Mesothelial cell of epicardium (in vitro differentiated cells): ENCODE measurements around the gene EP400. TPM values are rescaled to one million over a fixed set of nuclear protein-coding genes. Genes with fewer than 3 reads are reported as not detected.
"Not testable (repeated sequence)": the region's sequence is repeated elsewhere in the genome, so short reads cannot be mapped to it uniquely, and the experiment has no call there.

Experiments used
- DNase-seq, 2 experiments: peaks; one replicate each; pipeline ENCODE4 v3.0.0; 2021; ENCODE audit warnings: low spot score in 2 of 2; ENCODE audit not compliant: unreplicated experiment in 2 of 2
- H3K27ac Mint-ChIP-seq: 2 replicates; pipeline ENCODE4 v1.8.0; 2021; ENCODE audit warnings: mixed read lengths
- H3K27me3 Mint-ChIP-seq: 2 replicates; pipeline ENCODE4 v1.8.0; 2021; ENCODE audit warnings: low read depth, mixed read lengths
- H3K36me3 Mint-ChIP-seq: 2 replicates; pipeline ENCODE4 v1.8.0; 2021; ENCODE audit warnings: mixed read lengths
- H3K4me1 Mint-ChIP-seq: 2 replicates; pipeline ENCODE4 v1.8.0; 2021; ENCODE audit warnings: mixed read lengths
- H3K4me3 Mint-ChIP-seq: 2 replicates; pipeline ENCODE4 v1.8.0; 2021; ENCODE audit warnings: mild to moderate bottlenecking, moderate library complexity, mixed read lengths
- H3K9me3 Mint-ChIP-seq: 2 replicates; pipeline ENCODE4 v1.8.0; 2021; ENCODE audit warnings: mixed read lengths
- total RNA-seq: library from RNA; stranded (reverse); gene quantifications from 3 replicates; pipeline ENCODE4 v1.2.1, GENCODE V29; 2021
- TF ChIP-seq, protein P1 (sequence below): fragments of 200-600 bp; sonication (generic); IDR thresholded peaks from one replicate; pipeline ENCODE4 v1.5.0; 2021; ENCODE audit warnings: antibody characterized with exemption; ENCODE audit not compliant: unreplicated experiment

EP400 gene
- total RNA-seq, 1 donor from 2014 or later, result 77.9 TPM

DNA sequence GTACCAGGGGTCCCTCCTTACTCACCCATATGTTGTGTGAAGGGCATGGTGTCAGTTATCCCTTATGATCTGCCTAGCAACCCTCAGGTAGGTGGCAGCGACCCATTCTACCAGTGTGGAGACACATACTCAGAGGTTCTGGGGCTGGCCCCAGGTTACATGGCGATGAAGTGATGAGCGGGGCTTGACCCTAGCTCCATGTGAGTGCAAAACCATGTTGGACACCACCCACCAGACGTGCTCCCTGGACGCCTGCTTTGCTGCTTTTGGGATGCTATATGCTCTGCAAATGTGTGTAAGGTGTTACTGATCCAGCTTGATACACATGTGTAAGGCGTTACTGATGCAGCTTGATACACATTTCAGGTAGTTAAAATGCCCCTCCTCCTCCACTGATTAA lies 33.3 kb downstream of the EP400 start:
- Mint-ChIP-seq H3K27ac (no peak overlapping the region), H3K4me1 (no peaks in the 10 kb centered on the region), H3K9me3 (no peaks in the 10 kb centered on the region), H3K27me3 (no peaks in the 10 kb centered on the region), H3K4me3 (no peak overlapping the region), H3K36me3 (peaks cover 23% of the 10 kb centered on the region)
- DNase-seq, result no peak
- TF ChIP-seq, protein P1, sequence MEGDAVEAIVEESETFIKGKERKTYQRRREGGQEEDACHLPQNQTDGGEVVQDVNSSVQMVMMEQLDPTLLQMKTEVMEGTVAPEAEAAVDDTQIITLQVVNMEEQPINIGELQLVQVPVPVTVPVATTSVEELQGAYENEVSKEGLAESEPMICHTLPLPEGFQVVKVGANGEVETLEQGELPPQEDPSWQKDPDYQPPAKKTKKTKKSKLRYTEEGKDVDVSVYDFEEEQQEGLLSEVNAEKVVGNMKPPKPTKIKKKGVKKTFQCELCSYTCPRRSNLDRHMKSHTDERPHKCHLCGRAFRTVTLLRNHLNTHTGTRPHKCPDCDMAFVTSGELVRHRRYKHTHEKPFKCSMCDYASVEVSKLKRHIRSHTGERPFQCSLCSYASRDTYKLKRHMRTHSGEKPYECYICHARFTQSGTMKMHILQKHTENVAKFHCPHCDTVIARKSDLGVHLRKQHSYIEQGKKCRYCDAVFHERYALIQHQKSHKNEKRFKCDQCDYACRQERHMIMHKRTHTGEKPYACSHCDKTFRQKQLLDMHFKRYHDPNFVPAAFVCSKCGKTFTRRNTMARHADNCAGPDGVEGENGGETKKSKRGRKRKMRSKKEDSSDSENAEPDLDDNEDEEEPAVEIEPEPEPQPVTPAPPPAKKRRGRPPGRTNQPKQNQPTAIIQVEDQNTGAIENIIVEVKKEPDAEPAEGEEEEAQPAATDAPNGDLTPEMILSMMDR, result no peak

DNA sequence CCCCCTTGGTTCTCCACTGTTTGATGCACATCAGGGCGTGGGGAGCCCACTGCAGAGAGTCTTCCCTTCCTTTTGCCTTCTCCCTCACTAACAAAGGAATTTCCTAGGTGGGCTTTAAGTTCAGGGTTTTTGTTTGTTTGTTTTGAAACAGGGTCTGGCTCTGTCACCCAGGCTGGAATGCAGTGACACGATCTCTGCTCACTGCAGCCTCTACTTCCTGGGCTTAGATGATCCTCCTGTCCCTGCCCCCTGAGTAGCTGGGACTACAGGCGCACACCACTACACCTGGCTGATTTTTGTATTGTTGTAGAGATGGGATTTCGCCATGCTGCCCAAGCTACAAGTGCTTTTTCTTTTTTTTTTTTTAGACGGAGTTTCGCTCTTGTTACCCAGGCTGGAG lies 33.8 kb downstream of the EP400 start:
- no peak overlapping the region for H3K27ac Mint-ChIP-seq
- H3K9me3 Mint-ChIP-seq, result no peaks in the 10 kb centered on the region
- DNase-seq, result no peak
- H3K4me3 Mint-ChIP-seq, result no peak overlapping the region
- peaks cover 23% of the 10 kb centered on the region for H3K36me3 Mint-ChIP-seq
- TF ChIP-seq, protein P1, result no peak
- no peaks in the 10 kb centered on the region for H3K4me1 Mint-ChIP-seq
- no peaks in the 10 kb centered on the region for H3K27me3 Mint-ChIP-seq

DNA sequence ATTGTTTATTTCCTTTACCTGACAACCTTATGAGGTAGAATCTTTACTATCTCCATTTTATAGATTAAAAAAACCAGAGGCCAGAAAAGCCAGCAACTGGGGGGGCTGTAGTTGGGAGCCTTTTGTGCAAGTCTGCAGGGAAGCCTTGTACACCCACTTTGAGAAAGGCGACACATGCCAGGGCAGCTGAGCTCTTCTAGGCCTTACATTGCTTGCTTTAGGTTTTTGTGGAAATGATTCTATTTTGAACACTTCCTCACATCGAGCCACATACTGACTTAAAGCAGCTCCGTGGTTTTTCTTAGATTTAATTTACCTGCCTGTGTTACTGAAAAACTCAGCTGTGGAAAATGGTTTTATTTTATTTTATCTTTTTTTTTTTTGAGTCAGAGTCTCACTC lies 34.6 kb downstream of the EP400 start:
- Mint-ChIP-seq H3K36me3 (peaks cover 27% of the 10 kb centered on the region), H3K4me3 (no peak overlapping the region), H3K27ac (no peak overlapping the region), H3K27me3 (no peaks in the 10 kb centered on the region), H3K9me3 (no peaks in the 10 kb centered on the region), H3K4me1 (no peaks in the 10 kb centered on the region)
- TF ChIP-seq, protein P1, result no peak
- no peak for DNase-seq

DNA sequence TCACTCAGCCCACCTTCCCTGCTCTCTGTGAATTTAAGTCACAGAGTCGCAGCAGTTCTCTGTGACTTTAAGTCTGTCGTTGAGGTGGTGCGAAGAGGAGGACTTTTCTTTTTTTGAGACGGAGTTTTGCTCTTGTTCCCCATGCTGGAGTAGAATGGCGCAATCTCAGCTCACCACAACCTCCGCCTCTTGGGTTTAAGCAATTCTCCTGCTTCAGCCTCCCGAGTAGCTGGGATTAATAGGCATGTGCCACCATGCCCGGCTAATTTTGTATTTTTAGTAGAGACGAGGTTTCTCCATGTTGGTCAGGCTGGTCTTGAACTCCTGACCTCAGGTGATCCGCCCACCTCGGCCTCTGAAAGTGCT lies 35.8 kb downstream of the EP400 start:
- H3K27me3 Mint-ChIP-seq, H3K4me3 Mint-ChIP-seq, H3K27ac Mint-ChIP-seq, DNase-seq, H3K9me3 Mint-ChIP-seq, H3K4me1 Mint-ChIP-seq: not testable (repeated sequence)
- peaks cover 28% of the 10 kb centered on the region for H3K36me3 Mint-ChIP-seq

DNA sequence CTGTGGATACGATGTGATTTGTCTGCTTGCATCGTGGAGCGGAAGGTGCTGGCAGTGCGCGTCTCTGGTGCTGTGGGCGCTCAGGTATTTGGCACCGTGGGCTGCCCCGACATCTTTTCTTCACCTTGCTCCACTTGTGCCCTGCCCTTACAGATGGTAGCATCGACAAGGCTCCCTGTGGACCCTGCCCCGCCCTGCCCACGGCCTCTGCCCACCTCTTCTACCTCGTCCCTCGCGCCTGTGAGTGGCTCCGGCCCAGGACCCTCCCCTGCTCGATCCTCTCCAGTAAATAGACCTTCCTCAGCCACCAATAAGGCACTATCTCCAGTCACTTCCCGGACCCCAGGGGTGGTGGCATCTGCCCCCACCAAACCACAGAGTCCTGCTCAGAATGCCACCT lies 36.6 kb downstream of the EP400 start:
- H3K4me3 Mint-ChIP-seq, result no peak overlapping the region
- DNase-seq, result no peak
- no peak overlapping the region for H3K27ac Mint-ChIP-seq
- peaks cover 30% of the 10 kb centered on the region for H3K36me3 Mint-ChIP-seq
- no peaks in the 10 kb centered on the region for H3K27me3 Mint-ChIP-seq
- no peaks in the 10 kb centered on the region for H3K9me3 Mint-ChIP-seq
- no peaks in the 10 kb centered on the region for H3K4me1 Mint-ChIP-seq
- TF ChIP-seq, protein P1, result no peak

DNA sequence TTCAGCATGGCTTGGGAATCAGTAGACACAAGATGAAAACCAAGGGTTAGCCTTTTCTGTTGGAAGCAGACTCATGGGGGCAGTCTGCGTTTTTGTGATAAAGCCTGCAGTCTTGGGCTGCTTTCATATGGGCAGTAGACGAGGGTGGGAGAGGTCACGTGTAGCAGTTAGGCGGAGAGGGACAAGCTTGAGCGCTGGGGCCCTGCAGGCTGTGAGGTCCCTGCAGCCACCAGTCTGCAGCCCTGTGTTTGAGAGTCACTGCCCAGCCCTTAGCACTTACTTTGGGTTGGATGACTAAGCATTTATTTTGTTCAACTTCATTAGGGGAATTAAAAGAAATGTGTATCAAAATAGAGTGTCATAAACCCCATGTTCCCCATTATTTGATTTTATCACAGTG lies 37.2 kb downstream of the EP400 start:
- Mint-ChIP-seq H3K4me3 (no peak overlapping the region), H3K9me3 (no peaks in the 10 kb centered on the region), H3K27me3 (no peaks in the 10 kb centered on the region), H3K4me1 (no peaks in the 10 kb centered on the region), H3K36me3 (peaks cover 30% of the 10 kb centered on the region), H3K27ac (no peak overlapping the region)
- DNase-seq, result no peak
- TF ChIP-seq, protein P1, result no peak
